Psoas muscle (tissue), 8 donors: Measurements from ENCODE around the gene ZMAT5. TPM values are rescaled to one million over a fixed set of nuclear protein-coding genes. Genes with fewer than 3 reads are reported as not detected.

ENCODE experiments used
- ATAC-seq, 4 donors: fragments of 200-7000 bp; cut with Tn5 transposase; one replicate each; pipeline ENCODE4 v1.9.1; 2020; ENCODE audit warnings: moderate library complexity in 3 of 4, mild to moderate bottlenecking in 2 of 4
- DNase-seq, 2 donors: peaks; one replicate each; pipeline ENCODE4 v3.0.0-alpha.2; 2020
- H3K27ac ChIP-seq: fragments of 200-600 bp; one replicate; pipeline ENCODE4 v1.8.0; 2022
- H3K27me3 ChIP-seq, 3 donors: fragments of 200-600 bp in 1 of 3; one replicate each; pipeline versions ENCODE4 v1.6.1 to v1.8.0; 2013 to 2022; ENCODE audit warnings: low read length in 2 of 3, mild to moderate bottlenecking in 2 of 3, moderate library complexity in 1 of 3; ENCODE audit not compliant: insufficient read depth in 3 of 3
- H3K36me3 ChIP-seq, 2 donors: fragments of 200-600 bp in 1 of 2; one replicate each; pipeline versions ENCODE4 v1.6.1 to v1.8.0; 2013 to 2022; ENCODE audit warnings: low read depth in 1 of 2, mild to moderate bottlenecking in 1 of 2, moderate library complexity in 1 of 2; ENCODE audit not compliant: insufficient read depth in 1 of 2
- H3K4me1 ChIP-seq: fragments of 200-600 bp; one replicate; pipeline ENCODE4 v1.8.0; 2022
- H3K4me3 ChIP-seq: fragments of 200-600 bp; one replicate; pipeline ENCODE4 v1.8.0; 2022; ENCODE audit warnings: mild to moderate bottlenecking
- H3K9me3 ChIP-seq: fragments of 200-600 bp; one replicate; pipeline ENCODE4 v1.8.0; 2022
- CTCF ChIP-seq: fragments of 200-600 bp; IDR thresholded peaks from one replicate; pipeline ENCODE4 v1.8.0; 2022; ENCODE audit warnings: antibody characterized with exemption
- WGBS, 3 donors: extraction: QIAGEN DNeasy Blood & Tissue Kit; methylation state at CpG; one replicate each; pipeline versions ENCODE4 v1.1.6 to v1.1.7; 2013; 5-methylcytosine and 5-hydroxymethylcytosine counted together
- intact Hi-C, 2 donors: fragments of 100-400 bp; cut with DNase I; formaldehyde crosslinking; loops; one replicate each; pipeline versions ENCODE4 v1.11.0 to v1.14.2; 2022
- polyA plus RNA-seq, 3 donors: library from polyadenylated mRNA; stranded (reverse); fragments of 200-250 nt; gene quantifications; one replicate each; pipeline ENCODE4 v1.2.3, GENCODE V29; 2013
- total RNA-seq, 4 donors: library from RNA; stranded (reverse); fragmentation: NEBNext Ultra II Directional in 2 of 4; extraction: Animal tissue kit (Norgen Biotek cat#: 25700) in 2 of 4; gene quantifications; one replicate each; pipeline versions ENCODE4 v1.2.1 to v1.2.4, GENCODE V29; 2021 to 2023
- donor health status: healthy with polysubstance abuse.
- donor health status: DM: no; HTN: no; CAD: no; lungs with moderate emphysema.
- donor health status: Bipolar disorder and iron deficiency.
- donor health status: healthy.
- donor health status: DM: yes; HTN: yes; CAD: no.
- donor health status: DM: no; HTN: no; CAD: no.
- donor health status: DM: no; HTN: no; CAD: no.
- donor health status: DM: yes; HTN: yes; CAD: no.

Gene ZMAT5
- total and polyA plus RNA-seq, 7 donors, result 12.1 to 46.1 (median 27.6) TPM

GRCh38 chr22:29727131-29727523, 39.7 kb downstream of the ZMAT5 start:
- 3 to 9% (median 8%) methylated on average over 14 to 17 of the region's 17 CpGs for whole genome bisulfite sequencing, 3 donors
- ATAC-seq (peak; percentile 38 to 74 (median 60)), DNase-seq (peak; percentile 58 to 74)
- no peaks in the 10 kb centered on the region for H3K4me1 ChIP-seq
- peak; percentile 27 for TF ChIP-seq CTCF
- no peaks in the 10 kb centered on the region for H3K27me3 ChIP-seq
- no peak overlapping the region for H3K27ac ChIP-seq
- no peak overlapping the region for H3K4me3 ChIP-seq
- H3K36me3 ChIP-seq, result peaks cover 0 to 13% of the 10 kb centered on the region in 2 donors
- no peaks in the 10 kb centered on the region for H3K9me3 ChIP-seq
- intact Hi-C loops, result no loop called here

- WGBS, 3 donors, result 38 to 51% (median 49%) methylated on average over 15 of the region's 15 CpGs
- intact Hi-C loops, result no loop called here
- Histone ChIP-seq H3K9me3 (no peaks in the 10 kb centered on the region), H3K27me3 (no peaks in the 10 kb centered on the region), H3K4me1 (no peaks in the 10 kb centered on the region), H3K27ac (no peak overlapping the region), H3K36me3 (peaks cover 0 to 13% of the 10 kb centered on the region in 2 donors), H3K4me3 (no peak overlapping the region)
- ATAC-seq (peak in 2 of 4 donors; percentile 6), DNase-seq (no peak)
- no peak for TF ChIP-seq CTCF
Observed at GRCh38 chr22:29726512-29727130, 40.2 kb downstream of the ZMAT5 start.

GRCh38 chr22:29726106-29726505, 40.7 kb downstream of the ZMAT5 start:
- 65 to 81% (median 68%) methylated on average over 7 of the region's 7 CpGs for WGBS, 3 donors
- intact Hi-C loops, result no loop called here
- no peaks in the 10 kb centered on the region for H3K4me1 ChIP-seq
- H3K27me3 ChIP-seq, result no peaks in the 10 kb centered on the region
- no peak for TF ChIP-seq CTCF
- DNase-seq (no peak), ATAC-seq (no peak)
- H3K36me3 ChIP-seq, result peaks cover 0 to 11% of the 10 kb centered on the region in 2 donors
- H3K4me3 ChIP-seq, result no peak overlapping the region
- H3K9me3 ChIP-seq, result no peaks in the 10 kb centered on the region
- H3K27ac ChIP-seq, result no peak overlapping the region

GRCh38 chr22:29724843-29725242, 42.0 kb downstream of the ZMAT5 start:
- peaks cover 0 to 8% (median 6%) of the 10 kb centered on the region in 3 donors for H3K27me3 ChIP-seq
- no peaks in the 10 kb centered on the region for H3K4me1 ChIP-seq
- no peaks in the 10 kb centered on the region for H3K9me3 ChIP-seq
- H3K36me3 ChIP-seq, result no peaks in the 10 kb centered on the region
- intact Hi-C loops, result no loop called here
- DNase-seq, result no peak
- H3K4me3 ChIP-seq, result no peak overlapping the region
- H3K27ac ChIP-seq, result no peak overlapping the region
- 62 to 63% (median 63%) methylated on average over 8 of the region's 8 CpGs for WGBS, 3 donors
- no peak for ATAC-seq
- TF ChIP-seq CTCF, result no peak

GRCh38 chr22:29723766-29724165, 43.0 kb downstream of the ZMAT5 start:
- H3K27me3 ChIP-seq, result peaks cover 0 to 16% (median 6%) of the 10 kb centered on the region in 3 donors

More at GRCh38 chr22:29723766-29724165, 43.0 kb downstream of the ZMAT5 start:
- Histone ChIP-seq H3K9me3 (no peaks in the 10 kb centered on the region), H3K4me3 (no peak overlapping the region), H3K36me3 (no peaks in the 10 kb centered on the region), H3K27ac (no peak overlapping the region), H3K4me1 (no peaks in the 10 kb centered on the region)
- intact Hi-C loops, result no loop called here
- 88 to 91% (median 89%) methylated on average over 10 of the region's 10 CpGs for WGBS, 3 donors
- DNase-seq (no peak), ATAC-seq (no peak)
- no peak for TF ChIP-seq CTCF
